GM21515 (cell line): ENCODE measurements around the gene SLC12A7.
"Not testable (repeated sequence)": the region's sequence is repeated elsewhere in the genome, so short reads cannot be mapped to it uniquely, and the experiment has no call there.

Experiments used
- ATAC-seq: cut with Tn5 transposase; IDR thresholded peaks from one replicate; pipeline ENCODE4 v1.9.1; 2021; ENCODE audit not compliant: unreplicated experiment

Gene SLC12A7

GRCh38 chr5:1111727-1112289, at the start of gene SLC12A7:
TSS of gene SLC12A7 (minus strand) at chr5:1112063. CDS start at chr5:1111991, 72 bp downstream.
- ATAC-seq: peak; percentile 60

GRCh38 chr5:1161108-1161832, 49.4 kb upstream of the SLC12A7 start:
- no peak for ATAC-seq

- ATAC-seq: no peak
Measured at GRCh38 chr5:1159774-1160406, 48.0 kb upstream of the SLC12A7 start.

GRCh38 chr5:1159341-1159675, 47.4 kb upstream of the SLC12A7 start:
- no peak for ATAC-seq

- ATAC-seq: no peak
Measured at GRCh38 chr5:1158647-1159340, 46.9 kb upstream of the SLC12A7 start.

GRCh38 chr5:1157461-1157986, 45.7 kb upstream of the SLC12A7 start:
- not testable (repeated sequence) for ATAC-seq

- ATAC-seq: no peak
Measured at GRCh38 chr5:1156754-1157460, 45.0 kb upstream of the SLC12A7 start.

- no peak for ATAC-seq
Measured at GRCh38 chr5:1156033-1156753, 44.3 kb upstream of the SLC12A7 start.

GRCh38 chr5:1155191-1156032, 43.5 kb upstream of the SLC12A7 start:
- ATAC-seq: no peak

GRCh38 chr5:1153428-1153827, 41.6 kb upstream of the SLC12A7 start:
- no peak for ATAC-seq

- no peak for ATAC-seq
Measured at GRCh38 chr5:1152771-1153282, 41.0 kb upstream of the SLC12A7 start.

- ATAC-seq: no peak
Measured at GRCh38 chr5:1152156-1152555, 40.3 kb upstream of the SLC12A7 start.

GRCh38 chr5:1151316-1151715, 39.5 kb upstream of the SLC12A7 start:
- no peak for ATAC-seq

GRCh38 chr5:1150866-1151265, 39.0 kb upstream of the SLC12A7 start:
- no peak for ATAC-seq

- ATAC-seq: no peak
Measured at GRCh38 chr5:1144638-1145396, 33.0 kb upstream of the SLC12A7 start.

- ATAC-seq: no peak
Measured at GRCh38 chr5:1144089-1144488, 32.2 kb upstream of the SLC12A7 start.

GRCh38 chr5:1143670-1143951, 31.7 kb upstream of the SLC12A7 start:
- no peak for ATAC-seq

- no peak for ATAC-seq
Measured at GRCh38 chr5:1142886-1143669, 31.2 kb upstream of the SLC12A7 start.
